ENCODE measurements around the gene EMID1.

DNA sequence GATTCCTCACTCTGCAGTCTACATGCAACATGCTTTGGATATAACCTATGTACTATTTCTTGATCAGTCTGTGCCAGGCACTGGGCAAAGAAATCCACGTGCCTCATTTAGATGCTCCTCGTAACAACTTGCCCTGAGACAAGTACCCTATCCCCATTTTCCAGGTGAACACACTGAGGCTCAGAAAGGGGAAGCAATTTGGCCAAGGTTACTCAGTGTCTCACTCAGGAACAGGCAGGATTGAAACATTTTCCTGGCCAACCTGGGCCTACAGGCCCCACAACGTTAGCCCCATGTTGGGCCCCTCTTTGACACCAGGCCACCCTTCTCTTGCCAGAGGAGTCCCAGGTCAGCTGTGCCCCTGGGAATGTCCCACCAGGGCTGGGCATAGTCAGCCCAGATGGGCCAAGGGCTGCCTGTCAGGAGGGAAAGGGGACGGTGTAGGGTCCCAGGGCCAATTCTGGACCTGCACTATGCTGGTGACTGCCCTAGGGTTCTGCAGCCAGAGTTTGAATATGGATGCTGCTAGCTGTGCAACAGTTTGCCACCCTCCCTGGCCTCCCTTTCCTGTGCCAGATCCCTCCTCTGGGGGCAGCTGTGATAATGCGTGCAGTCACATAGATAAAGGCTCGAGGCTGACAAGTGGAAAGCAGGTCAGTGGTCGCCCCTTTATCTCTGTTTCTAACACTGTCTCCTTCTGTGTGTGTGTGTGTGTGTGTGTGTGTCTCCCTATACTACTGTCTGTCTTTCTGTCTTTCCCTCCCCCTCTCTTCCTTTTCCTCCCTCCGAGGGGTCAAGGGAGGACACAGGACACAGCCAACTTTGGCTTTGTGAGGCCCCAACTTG is 10.4 kb upstream of the EMID1 start:
- TF ChIP-seq, protein P1, sequence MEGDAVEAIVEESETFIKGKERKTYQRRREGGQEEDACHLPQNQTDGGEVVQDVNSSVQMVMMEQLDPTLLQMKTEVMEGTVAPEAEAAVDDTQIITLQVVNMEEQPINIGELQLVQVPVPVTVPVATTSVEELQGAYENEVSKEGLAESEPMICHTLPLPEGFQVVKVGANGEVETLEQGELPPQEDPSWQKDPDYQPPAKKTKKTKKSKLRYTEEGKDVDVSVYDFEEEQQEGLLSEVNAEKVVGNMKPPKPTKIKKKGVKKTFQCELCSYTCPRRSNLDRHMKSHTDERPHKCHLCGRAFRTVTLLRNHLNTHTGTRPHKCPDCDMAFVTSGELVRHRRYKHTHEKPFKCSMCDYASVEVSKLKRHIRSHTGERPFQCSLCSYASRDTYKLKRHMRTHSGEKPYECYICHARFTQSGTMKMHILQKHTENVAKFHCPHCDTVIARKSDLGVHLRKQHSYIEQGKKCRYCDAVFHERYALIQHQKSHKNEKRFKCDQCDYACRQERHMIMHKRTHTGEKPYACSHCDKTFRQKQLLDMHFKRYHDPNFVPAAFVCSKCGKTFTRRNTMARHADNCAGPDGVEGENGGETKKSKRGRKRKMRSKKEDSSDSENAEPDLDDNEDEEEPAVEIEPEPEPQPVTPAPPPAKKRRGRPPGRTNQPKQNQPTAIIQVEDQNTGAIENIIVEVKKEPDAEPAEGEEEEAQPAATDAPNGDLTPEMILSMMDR (IDR thresholded peaks at IDR 0.05) = no peak
- TF ChIP-seq EP300 (IDR thresholded peaks at IDR 0.05; ENCODE audit: low read depth) (no peak), POLR2AphosphoS5 (IDR thresholded peaks at IDR 0.05) (no peak), POLR2A (IDR thresholded peaks at IDR 0.05) (no peak)
